Loucy (cell line): ENCODE measurements around the gene TYW3.

ENCODE experiments used
- H2AFZ ChIP-seq: fragments of 200-600 bp; sonication (generic); 2 replicates; pipeline ENCODE4 v1.6.0; 2016; ENCODE audit warnings: antibody characterized with exemption, mild to moderate bottlenecking, low read length, moderate library complexity
- H3F3A ChIP-seq: fragments of 200-600 bp; 2 replicates; pipeline ENCODE4 v1.6.0; 2016; ENCODE audit warnings: antibody characterized with exemption, low read depth, mild to moderate bottlenecking
- H3K27me3 ChIP-seq: fragments of 200-600 bp; sonication (generic); 2 replicates; pipeline ENCODE4 v1.6.1; 2014; ENCODE audit warnings: low read length, mild to moderate bottlenecking; ENCODE audit not compliant: insufficient read depth, poor library complexity, severe bottlenecking
- H3K36me3 ChIP-seq: fragments of 200-600 bp; sonication (generic); 2 replicates; pipeline ENCODE4 v1.6.1; 2016; ENCODE audit warnings: low read length; ENCODE audit not compliant: insufficient read depth
- H3K4me1 ChIP-seq: fragments of 200-600 bp; sonication (generic); 2 replicates; pipeline ENCODE4 v1.5.1; 2014; ENCODE audit warnings: low read length, mild to moderate bottlenecking; ENCODE audit not compliant: insufficient read depth, poor library complexity, severe bottlenecking
- H3K4me2 ChIP-seq: fragments of 200-600 bp; sonication (generic); 2 replicates; pipeline ENCODE4 v1.6.0; 2014; ENCODE audit warnings: antibody characterized with exemption, low read length, low read depth, mild to moderate bottlenecking; ENCODE audit not compliant: poor library complexity, severe bottlenecking
- H3K4me3 ChIP-seq: fragments of 200-600 bp; sonication (generic); 2 replicates; pipeline ENCODE4 v1.5.1; 2014; ENCODE audit warnings: low read length, mild to moderate bottlenecking, mixed read lengths; ENCODE audit not compliant: poor library complexity, severe bottlenecking
- H3K79me2 ChIP-seq: fragments of 200-600 bp; sonication (generic); 2 replicates; pipeline ENCODE4 v1.6.1; 2014; ENCODE audit warnings: low read length; ENCODE audit not compliant: insufficient read depth
- H3K9ac ChIP-seq: fragments of 200-600 bp; sonication (generic); 2 replicates; pipeline ENCODE4 v1.6.0; 2014; ENCODE audit warnings: mild to moderate bottlenecking, low read depth, low read length, moderate library complexity; ENCODE audit not compliant: poor library complexity, severe bottlenecking
- H3K9me2 ChIP-seq: fragments of 200-600 bp; sonication (generic); replicated peaks from 2 replicates; pipeline ENCODE4 v1.6.1; 2016; ENCODE audit warnings: low read depth, low read length, mixed read lengths
- H3K9me3 ChIP-seq: fragments of 200-600 bp; sonication (generic); 2 replicates; pipeline ENCODE4 v1.6.1; 2014; ENCODE audit warnings: mild to moderate bottlenecking, antibody characterized with exemption, low read length, low read depth; ENCODE audit not compliant: insufficient read depth
- H4K20me1 ChIP-seq: fragments of 200-600 bp; sonication (generic); 2 replicates; pipeline ENCODE4 v1.6.0; 2014; ENCODE audit warnings: antibody characterized with exemption, low read length, mild to moderate bottlenecking; ENCODE audit not compliant: insufficient read depth, poor library complexity, severe bottlenecking
- EZH2phosphoT487 ChIP-seq: fragments of 200-600 bp; IDR thresholded peaks from 2 replicates; pipeline ENCODE4 v1.6.1; 2018; ENCODE audit warnings: antibody characterized with exemption, mild to moderate bottlenecking, moderate library complexity, borderline replicate concordance
- TF ChIP-seq, protein P1 (sequence below): fragments of 200-600 bp; sonication (generic); conservative IDR thresholded peaks from 2 replicates; pipeline ENCODE4 v1.5.1; 2014; ENCODE audit warnings: mild to moderate bottlenecking, antibody characterized with exemption, low read length

TYW3 gene

DNA sequence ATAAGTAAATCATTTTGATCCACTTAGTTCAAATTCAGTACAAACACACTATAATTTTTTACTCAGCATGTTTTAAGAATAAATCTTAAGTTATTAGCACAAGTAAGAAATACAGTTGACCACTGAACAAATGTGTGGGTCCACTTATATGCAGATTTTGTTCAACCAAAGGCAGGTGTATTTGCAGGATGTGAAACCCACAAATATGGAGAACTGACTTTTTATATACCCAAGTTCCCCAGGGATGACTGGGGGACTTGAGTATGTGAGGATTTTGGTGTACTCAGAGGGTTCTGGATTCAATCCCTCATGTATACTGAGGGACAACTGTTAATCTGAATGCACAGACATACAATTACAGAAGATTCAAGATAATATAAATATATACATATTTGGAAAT lies 33.6 kb upstream of the TYW3 start:
- peaks cover 11% of the 10 kb centered on the region; the same call in 1 of the 2 replicates for H3K36me3 ChIP-seq
- H2AFZ ChIP-seq = no peak overlapping the region
- no peaks in the 10 kb centered on the region for H3F3A ChIP-seq
- H3K79me2 ChIP-seq = no peaks in the 10 kb centered on the region
- H3K4me1 ChIP-seq = no peaks in the 10 kb centered on the region
- H3K4me2 ChIP-seq = no peak overlapping the region
- H3K9me2 ChIP-seq = no peaks in the 10 kb centered on the region
- no peak overlapping the region for H3K4me3 ChIP-seq
- H3K9ac ChIP-seq = no peak overlapping the region
- H3K27me3 ChIP-seq = no peaks in the 10 kb centered on the region
- H4K20me1 ChIP-seq = no peaks in the 10 kb centered on the region
- TF ChIP-seq, protein P1, sequence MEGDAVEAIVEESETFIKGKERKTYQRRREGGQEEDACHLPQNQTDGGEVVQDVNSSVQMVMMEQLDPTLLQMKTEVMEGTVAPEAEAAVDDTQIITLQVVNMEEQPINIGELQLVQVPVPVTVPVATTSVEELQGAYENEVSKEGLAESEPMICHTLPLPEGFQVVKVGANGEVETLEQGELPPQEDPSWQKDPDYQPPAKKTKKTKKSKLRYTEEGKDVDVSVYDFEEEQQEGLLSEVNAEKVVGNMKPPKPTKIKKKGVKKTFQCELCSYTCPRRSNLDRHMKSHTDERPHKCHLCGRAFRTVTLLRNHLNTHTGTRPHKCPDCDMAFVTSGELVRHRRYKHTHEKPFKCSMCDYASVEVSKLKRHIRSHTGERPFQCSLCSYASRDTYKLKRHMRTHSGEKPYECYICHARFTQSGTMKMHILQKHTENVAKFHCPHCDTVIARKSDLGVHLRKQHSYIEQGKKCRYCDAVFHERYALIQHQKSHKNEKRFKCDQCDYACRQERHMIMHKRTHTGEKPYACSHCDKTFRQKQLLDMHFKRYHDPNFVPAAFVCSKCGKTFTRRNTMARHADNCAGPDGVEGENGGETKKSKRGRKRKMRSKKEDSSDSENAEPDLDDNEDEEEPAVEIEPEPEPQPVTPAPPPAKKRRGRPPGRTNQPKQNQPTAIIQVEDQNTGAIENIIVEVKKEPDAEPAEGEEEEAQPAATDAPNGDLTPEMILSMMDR = no peak
- TF ChIP-seq EZH2phosphoT487 = no peak
- H3K9me3 ChIP-seq = no peaks in the 10 kb centered on the region

DNA sequence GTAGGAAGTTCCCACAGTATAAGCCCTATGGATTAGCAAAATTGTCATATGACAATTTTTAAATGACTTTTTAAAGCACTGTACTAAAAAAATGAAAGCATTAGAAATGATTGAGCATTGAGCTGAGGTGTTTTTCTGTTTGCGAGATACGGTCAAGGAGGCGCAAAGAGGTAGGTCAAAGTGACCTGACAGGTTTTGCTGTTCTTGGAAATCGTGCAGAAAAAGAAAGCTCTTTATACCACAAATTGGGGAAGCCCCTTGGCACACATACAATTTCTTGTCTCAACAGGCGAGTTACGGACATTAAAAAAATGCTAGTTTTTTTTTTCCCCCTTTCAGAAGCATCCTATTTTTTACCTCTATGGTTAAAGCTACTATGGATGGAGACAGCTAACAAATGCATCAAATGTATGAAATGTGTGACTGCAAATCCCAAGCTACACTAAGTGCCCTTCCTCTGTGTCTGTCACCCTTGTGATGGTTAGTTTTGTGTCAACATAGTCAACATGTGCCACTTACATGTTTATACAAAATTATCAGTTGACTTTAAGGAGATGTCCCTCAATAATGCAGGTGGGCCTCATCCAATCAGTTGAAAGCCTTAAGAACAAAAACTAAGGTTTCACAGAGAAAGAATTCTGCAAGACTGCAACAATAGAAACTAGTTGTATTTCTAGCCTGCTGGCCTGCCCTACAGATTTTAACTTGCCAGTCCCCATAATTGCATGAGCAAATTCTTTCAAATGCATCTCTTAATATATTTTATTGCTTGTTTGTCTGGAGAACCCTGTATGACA lies 29.4 kb upstream of the TYW3 start:
- Histone ChIP-seq H3K9ac (no peak overlapping the region), H3K4me2 (no peak overlapping the region), H3F3A (no peaks in the 10 kb centered on the region), H4K20me1 (no peaks in the 10 kb centered on the region), H3K9me2 (no peaks in the 10 kb centered on the region), H3K4me1 (no peaks in the 10 kb centered on the region), H2AFZ (no peak overlapping the region), H3K9me3 (no peaks in the 10 kb centered on the region), H3K27me3 (no peaks in the 10 kb centered on the region), H3K79me2 (no peaks in the 10 kb centered on the region), H3K36me3 (peaks cover 36% of the 10 kb centered on the region; the same call in 1 of the 2 replicates), H3K4me3 (no peak overlapping the region)
- no peak for TF ChIP-seq EZH2phosphoT487
- TF ChIP-seq, protein P1 = no peak

- Histone ChIP-seq H3K4me3 (no peak overlapping the region), H3K9me3 (no peaks in the 10 kb centered on the region), H3F3A (no peaks in the 10 kb centered on the region), H2AFZ (no peak overlapping the region), H3K36me3 (peaks cover 25% of the 10 kb centered on the region; the same call in 1 of the 2 replicates), H3K4me2 (no peak overlapping the region), H3K9me2 (no peaks in the 10 kb centered on the region), H3K79me2 (no peaks in the 10 kb centered on the region), H3K9ac (no peak overlapping the region), H4K20me1 (no peaks in the 10 kb centered on the region), H3K27me3 (no peaks in the 10 kb centered on the region), H3K4me1 (no peaks in the 10 kb centered on the region)
- TF ChIP-seq, protein P1 = no peak
- TF ChIP-seq EZH2phosphoT487 = no peak
Measured at GRCh38 chr1:74712881-74713280, 20.1 kb upstream of the TYW3 start.
